GM19455 (cell line): ENCODE results near the gene PCDHB14.
"Not testable (repeated sequence)": the region's sequence is repeated elsewhere in the genome, so short reads cannot be mapped to it uniquely, and the experiment has no call there.

Experiments
- ATAC-seq: cut with Tn5 transposase; IDR thresholded peaks from one replicate; pipeline ENCODE4 v1.9.1; 2021; ENCODE audit not compliant: unreplicated experiment

PCDHB14 gene

GRCh38 chr5:141208478-141208877, 14.7 kb upstream of the PCDHB14 start, which contains the start of gene PCDHB12:
Gene PCDHB12, plus strand, starts transcription at chr5:141208719. Its CDS starts 189 bp downstream, at chr5:141208908.
- no peak for ATAC-seq

DNA sequence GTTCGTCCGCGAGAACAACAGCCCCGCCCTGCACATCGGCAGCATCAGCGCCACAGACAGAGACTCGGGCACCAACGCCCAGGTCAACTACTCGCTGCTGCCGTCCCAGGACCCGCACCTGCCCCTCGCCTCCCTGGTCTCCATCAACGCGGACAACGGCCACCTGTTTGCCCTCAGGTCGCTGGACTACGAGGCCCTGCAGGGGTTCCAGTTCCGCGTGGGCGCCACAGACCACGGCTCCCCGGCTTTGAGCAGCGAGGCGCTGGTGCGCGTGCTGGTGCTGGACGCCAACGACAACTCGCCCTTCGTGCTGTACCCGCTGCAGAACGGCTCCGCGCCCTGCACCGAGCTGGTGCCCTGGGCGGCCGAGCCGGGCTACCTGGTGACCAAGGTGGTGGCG, 12.9 kb upstream of the PCDHB14 start:
- not testable (repeated sequence) for ATAC-seq

GRCh38 chr5:141210849-141211248, 12.3 kb upstream of the PCDHB14 start:
- ATAC-seq, result not testable (repeated sequence)

- ATAC-seq, result not testable (repeated sequence)
Observed at GRCh38 chr5:141213656-141214339, 9.3 kb upstream of the PCDHB14 start, which contains the start of gene PCDHB13. Gene PCDHB13, plus strand, starts transcription at chr5:141213919. Its CDS starts 205 bp downstream, at chr5:141214124.

DNA sequence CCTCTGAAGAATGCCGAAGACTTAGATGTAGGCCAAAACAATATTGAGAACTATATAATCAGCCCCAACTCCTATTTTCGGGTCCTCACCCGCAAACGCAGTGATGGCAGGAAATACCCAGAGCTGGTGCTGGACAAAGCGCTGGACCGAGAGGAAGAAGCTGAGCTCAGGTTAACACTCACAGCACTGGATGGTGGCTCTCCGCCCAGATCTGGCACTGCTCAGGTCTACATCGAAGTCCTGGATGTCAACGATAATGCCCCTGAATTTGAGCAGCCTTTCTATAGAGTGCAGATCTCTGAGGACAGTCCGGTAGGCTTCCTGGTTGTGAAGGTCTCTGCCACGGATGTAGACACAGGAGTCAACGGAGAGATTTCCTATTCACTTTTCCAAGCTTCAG, 8.6 kb upstream of the PCDHB14 start:
- ATAC-seq, result not testable (repeated sequence)

- ATAC-seq, result not testable (repeated sequence)
Observed at GRCh38 chr5:141215504-141215903, 7.6 kb upstream of the PCDHB14 start.

DNA sequence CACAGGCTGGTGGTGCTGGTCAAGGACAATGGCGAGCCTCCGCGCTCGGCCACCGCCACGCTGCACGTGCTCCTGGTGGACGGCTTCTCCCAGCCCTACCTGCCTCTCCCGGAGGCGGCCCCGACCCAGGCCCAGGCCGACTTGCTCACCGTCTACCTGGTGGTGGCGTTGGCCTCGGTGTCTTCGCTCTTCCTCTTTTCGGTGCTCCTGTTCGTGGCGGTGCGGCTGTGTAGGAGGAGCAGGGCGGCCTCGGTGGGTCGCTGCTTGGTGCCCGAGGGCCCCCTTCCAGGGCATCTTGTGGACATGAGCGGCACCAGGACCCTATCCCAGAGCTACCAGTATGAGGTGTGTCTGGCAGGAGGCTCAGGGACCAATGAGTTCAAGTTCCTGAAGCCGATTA, 7.1 kb upstream of the PCDHB14 start:
- not testable (repeated sequence) for ATAC-seq

DNA sequence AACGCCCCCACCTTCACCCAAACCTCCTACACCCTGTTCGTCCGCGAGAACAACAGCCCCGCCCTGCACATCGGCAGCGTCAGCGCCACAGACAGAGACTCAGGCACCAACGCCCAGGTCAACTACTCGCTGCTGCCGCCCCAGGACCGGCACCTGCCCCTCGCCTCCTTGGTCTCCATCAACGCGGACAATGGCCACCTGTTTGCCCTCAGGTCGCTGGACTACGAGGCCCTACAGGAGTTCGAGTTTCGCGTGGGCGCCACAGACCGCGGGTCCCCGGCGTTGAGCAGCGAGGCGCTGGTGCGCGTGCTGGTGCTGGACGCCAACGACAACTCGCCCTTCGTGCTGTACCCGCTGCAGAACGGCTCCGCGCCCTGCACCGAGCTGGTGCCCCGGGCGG, 1.7 kb downstream of the PCDHB14 start:
- not testable (repeated sequence) for ATAC-seq

GRCh38 chr5:141225421-141225820, 2.3 kb downstream of the PCDHB14 start:
- ATAC-seq, result not testable (repeated sequence)

DNA sequence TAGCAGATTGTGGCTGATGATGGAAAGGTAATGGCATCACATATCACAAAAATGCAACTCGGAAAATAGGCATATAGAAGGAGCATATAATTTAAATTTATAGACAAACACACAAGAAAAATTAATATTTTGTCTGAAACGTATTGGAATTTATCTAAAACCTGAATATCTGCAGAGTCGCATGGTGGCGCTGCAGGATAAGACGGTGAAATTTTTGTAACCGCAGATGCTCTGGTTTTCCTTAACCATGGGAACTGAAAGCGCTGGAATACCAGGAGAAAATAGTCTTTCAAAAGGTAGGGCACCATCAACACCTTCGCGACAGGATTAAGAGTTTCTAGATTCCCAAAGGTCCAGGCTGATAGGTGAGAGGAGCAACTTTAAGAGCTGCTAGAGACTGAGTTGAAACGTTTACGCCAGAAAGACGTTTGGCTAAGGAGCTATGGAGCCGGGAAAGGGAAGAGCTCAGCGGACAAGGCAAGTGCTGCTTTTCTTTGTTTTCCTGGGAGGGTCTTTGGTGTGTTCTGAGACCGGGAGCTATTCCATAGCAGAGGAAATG, 11.0 kb downstream of the PCDHB14 start:
- no peak for ATAC-seq

- ATAC-seq, result not testable (repeated sequence)
Observed at GRCh38 chr5:141235922-141236321, 12.8 kb downstream of the PCDHB14 start.

DNA sequence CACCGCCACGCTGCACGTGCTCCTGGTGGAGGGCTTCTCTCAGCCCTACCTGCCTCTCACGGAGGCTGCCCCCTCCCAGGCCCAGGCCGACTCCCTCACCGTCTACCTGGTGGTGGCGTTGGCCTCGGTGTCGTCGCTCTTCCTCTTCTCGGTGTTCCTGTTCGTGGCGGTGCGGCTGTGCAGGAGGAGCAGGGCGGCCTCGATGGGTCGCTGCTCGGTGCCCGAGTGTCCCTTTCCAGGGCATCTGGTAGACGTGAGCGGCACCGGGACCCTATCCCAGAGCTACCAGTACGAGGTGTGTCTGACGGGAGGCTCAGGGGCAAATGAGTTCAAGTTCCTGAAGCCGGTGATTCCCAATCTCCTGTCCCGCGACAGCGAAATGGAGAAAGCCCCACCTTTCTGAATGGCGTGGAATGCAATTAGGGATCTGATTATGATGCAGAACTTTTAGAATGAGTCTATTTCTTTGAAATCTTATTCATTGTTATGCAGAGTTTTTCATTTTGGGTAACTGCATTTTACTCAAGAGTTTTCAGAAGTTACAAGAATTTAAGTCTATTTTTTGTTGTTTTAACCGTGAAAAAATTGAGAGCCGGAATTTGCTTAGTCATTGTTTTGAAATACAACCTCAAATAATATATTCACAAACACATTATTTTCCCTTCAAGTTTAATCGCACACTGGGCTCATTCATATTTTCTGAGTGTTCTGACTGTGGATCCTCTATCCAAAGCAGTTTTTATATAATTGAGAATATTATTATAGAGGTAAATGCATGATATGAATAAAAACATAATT, 13.6 kb downstream of the PCDHB14 start:
- ATAC-seq, result no peak

DNA sequence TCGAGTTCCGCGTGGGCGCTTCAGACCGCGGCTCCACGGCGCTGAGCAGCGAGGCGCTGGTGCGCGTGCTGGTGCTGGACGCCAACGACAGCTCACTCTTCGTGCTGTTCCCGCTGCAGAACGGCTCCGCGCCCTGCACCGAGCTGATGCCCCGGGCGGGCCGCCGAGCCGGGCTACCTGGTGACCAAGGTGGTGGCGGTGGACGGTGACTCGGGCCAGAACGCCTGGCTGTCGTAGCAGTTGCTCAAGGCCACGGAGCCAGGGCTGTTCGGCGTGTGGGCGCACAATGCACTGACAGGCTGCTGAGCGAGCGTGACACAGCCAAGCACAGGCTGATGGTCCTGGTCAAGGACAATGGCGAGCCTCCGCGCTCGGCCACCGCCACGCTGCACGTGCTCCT, 18.4 kb downstream of the PCDHB14 start:
- no peak for ATAC-seq

GRCh38 chr5:141245250-141245717, 22.1 kb downstream of the PCDHB14 start, which contains the start of gene PCDHB15:
Gene PCDHB15, plus strand, starts transcription at chr5:141245395. Its CDS starts 184 bp downstream, at chr5:141245579.
- ATAC-seq, result no peak

DNA sequence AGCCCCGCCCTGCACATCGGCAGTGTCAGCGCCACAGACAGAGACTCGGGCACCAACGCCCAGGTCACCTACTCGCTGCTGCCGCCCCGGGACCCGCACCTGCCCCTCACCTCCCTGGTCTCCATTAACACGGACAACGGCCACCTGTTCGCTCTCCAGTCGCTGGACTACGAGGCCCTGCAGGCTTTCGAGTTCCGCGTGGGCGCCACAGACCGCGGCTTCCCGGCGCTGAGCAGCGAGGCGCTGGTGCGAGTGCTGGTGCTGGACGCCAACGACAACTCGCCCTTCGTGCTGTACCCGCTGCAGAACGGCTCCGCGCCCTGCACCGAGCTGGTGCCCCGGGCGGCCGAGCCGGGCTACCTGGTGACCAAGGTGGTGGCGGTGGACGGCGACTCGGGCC, 23.8 kb downstream of the PCDHB14 start:
- ATAC-seq, result not testable (repeated sequence)

DNA sequence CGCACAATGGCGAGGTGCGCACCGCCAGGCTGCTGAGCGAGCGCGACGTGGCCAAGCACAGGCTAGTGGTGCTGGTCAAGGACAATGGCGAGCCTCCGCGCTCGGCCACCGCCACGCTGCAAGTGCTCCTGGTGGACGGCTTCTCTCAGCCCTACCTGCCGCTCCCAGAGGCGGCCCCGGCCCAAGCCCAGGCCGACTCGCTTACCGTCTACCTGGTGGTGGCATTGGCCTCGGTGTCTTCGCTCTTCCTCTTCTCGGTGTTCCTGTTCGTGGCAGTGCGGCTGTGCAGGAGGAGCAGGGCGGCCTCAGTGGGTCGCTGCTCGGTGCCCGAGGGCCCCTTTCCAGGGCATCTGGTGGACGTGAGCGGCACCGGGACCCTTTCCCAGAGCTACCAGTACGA, 24.3 kb downstream of the PCDHB14 start:
- ATAC-seq, result not testable (repeated sequence)

DNA sequence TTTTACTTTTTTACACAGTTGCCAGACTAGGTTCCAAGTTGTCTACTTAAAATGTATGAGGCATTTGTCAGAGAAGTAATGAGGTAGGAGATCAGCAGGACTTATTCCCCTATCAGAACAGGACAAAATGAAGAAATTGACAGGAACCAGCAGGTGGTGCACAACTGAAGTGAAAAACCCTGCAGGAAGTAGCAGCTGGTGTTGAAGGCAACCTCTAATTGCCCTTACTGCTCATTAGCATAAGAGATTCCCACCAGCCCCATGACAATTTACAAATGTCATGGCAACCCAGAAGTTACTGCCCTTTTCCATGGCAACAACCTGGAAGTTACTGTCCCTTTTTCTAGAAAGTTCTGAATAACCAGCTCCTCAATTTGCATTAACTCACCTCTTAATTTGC, 27.4 kb downstream of the PCDHB14 start:
- no peak for ATAC-seq

DNA sequence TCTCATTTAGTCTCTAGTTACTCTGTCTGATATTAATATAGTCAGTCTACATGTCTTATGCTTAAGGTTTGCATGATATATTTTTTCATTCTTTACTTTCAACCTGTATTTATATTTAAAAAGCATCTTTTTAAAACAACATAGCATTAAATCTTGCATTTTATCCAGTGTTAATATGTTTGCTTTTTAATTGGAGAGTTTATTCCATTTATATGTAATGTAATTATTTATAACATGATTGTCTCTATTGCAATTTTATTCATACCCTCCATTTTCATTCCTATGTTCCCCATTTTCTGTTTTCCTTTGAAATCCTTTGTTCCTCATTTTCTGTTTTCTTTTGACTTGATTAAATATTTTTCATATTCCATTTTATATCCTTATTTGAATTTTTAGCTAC, 35.3 kb downstream of the PCDHB14 start:
- no peak for ATAC-seq

- no peak for ATAC-seq
Observed at GRCh38 chr5:141258948-141259347, 35.8 kb downstream of the PCDHB14 start.

GRCh38 chr5:141260458-141261237, 37.5 kb downstream of the PCDHB14 start:
- no peak for ATAC-seq

DNA sequence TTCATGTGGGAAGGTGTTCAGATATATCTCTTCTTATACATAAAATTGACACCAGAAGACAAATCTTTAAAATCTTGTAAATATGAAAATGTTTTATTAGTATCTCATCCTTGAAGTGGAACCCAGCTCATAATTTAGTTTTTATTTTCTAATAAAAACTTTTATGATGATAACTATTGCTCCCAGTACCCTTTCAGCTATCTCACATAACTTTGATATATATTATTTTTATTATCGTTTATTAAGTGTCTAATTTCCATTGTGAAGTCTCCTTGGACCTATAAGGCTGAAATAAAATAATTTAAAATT, 38.0 kb downstream of the PCDHB14 start:
- ATAC-seq, result no peak
